Kidney capillary endothelial cell (primary cell): Measurements from ENCODE around the gene ALDOA.

ENCODE experiments used
- DNase-seq: peaks from one replicate; pipeline ENCODE4 v3.0.0-alpha.2; 2018; ENCODE audit warnings: low spot score

ALDOA gene

GRCh38 chr16:30041841-30042240 lies 23.7 kb upstream of the ALDOA start:
- peak; percentile 41 for DNase-seq

GRCh38 chr16:30046178-30046577 lies 19.4 kb upstream of the ALDOA start:
- DNase-seq = no peak

- no peak for DNase-seq
Observed at GRCh38 chr16:30046588-30046987, 19.0 kb upstream of the ALDOA start.

- DNase-seq = no peak
Observed at GRCh38 chr16:30049871-30050270, 15.7 kb upstream of the ALDOA start.

GRCh38 chr16:30051518-30051917 lies 14.0 kb upstream of the ALDOA start:
- peak; percentile 85 for DNase-seq

GRCh38 chr16:30052671-30053372 lies 12.7 kb upstream of the ALDOA start:
- peak; percentile 80 for DNase-seq

GRCh38 chr16:30053376-30054015 lies 12.1 kb upstream of the ALDOA start:
- DNase-seq = peak; percentile 68

- DNase-seq = no peak
Observed at GRCh38 chr16:30054451-30054850, 11.1 kb upstream of the ALDOA start.

- DNase-seq = no peak
Observed at GRCh38 chr16:30054959-30055553, 10.5 kb upstream of the ALDOA start.

GRCh38 chr16:30060346-30060745 lies 5.2 kb upstream of the ALDOA start:
- DNase-seq = no peak

GRCh38 chr16:30060836-30061554 lies 4.6 kb upstream of the ALDOA start:
- no peak for DNase-seq

- DNase-seq = no peak
Observed at GRCh38 chr16:30063278-30063892, 2.2 kb upstream of the ALDOA start.

GRCh38 chr16:30063893-30064728 lies 1.4 kb upstream of the ALDOA start:
- DNase-seq = no peak

- no peak for DNase-seq
Observed at GRCh38 chr16:30064729-30065101, 845 bp upstream of the ALDOA start.

GRCh38 chr16:30065943-30066760 lies 592 bp downstream of the ALDOA start:
- no peak for DNase-seq

GRCh38 chr16:30066761-30067583 lies 1.4 kb downstream of the ALDOA start:
- no peak for DNase-seq

- DNase-seq = no peak
Observed at GRCh38 chr16:30067584-30067916, 2.0 kb downstream of the ALDOA start.

GRCh38 chr16:30068333-30068732 lies 2.8 kb downstream of the ALDOA start:
- no peak for DNase-seq

- DNase-seq = no peak
Observed at GRCh38 chr16:30068750-30069610, 3.4 kb downstream of the ALDOA start.
